ENCODE data around the gene IGFN1. TPM values are rescaled to one million over a fixed set of nuclear protein-coding genes. Genes with fewer than 3 reads are reported as not detected.

IGFN1 gene
- total RNA-seq, 1 experiment from 2014 or later = 4.3 TPM

GRCh38 chr1:201184307-201185122 lies 6.1 kb upstream of the IGFN1 start:
- no peaks in the 10 kb centered on the region for H4K20me1 ChIP-seq (ENCODE audit: insufficient read depth)
- no peaks in the 10 kb centered on the region for H3K79me2 ChIP-seq (ENCODE audit: low read depth)
- H3K36me3 ChIP-seq (ENCODE audit: low read depth) = no peaks in the 10 kb centered on the region
- no peaks in the 10 kb centered on the region for H3K27me3 ChIP-seq (ENCODE audit: insufficient read depth, low read depth)
- H3K4me2 ChIP-seq = peak overlapping the region; percentile 26; the same call in 1 of the 2 replicates
- no TSS peak for BruUV-seq (replicated peaks)
- H3K4me1 ChIP-seq (replicated peaks; ENCODE audit: insufficient read depth) = no peaks in the 10 kb centered on the region
- H3K9me2 ChIP-seq (ENCODE audit: insufficient read depth) = no peaks in the 10 kb centered on the region
- H3F3A ChIP-seq (ENCODE audit: insufficient read depth, low read depth) = no peaks in the 10 kb centered on the region
- CTCF ChIA-PET = interaction anchor here (0.7 kb wide), 1 partner anchor 16 kb away, joined by 3 read pairs; no protein-coding TSS in a partner anchor
- DNase-seq = peak; percentile 44 to 59
- H3K27ac ChIP-seq = no peak overlapping the region
- POLR2A ChIA-PET (ENCODE audit: unreplicated experiment) = no interaction called here
- peak overlapping the region; percentile 67; the same call in 1 of the 2 replicates for H2AFZ ChIP-seq
- no peaks in the 10 kb centered on the region for H3K9me3 ChIP-seq (ENCODE audit: insufficient read depth, low read depth)
- intact Hi-C loops (cut with micrococcal nuclease; ENCODE audit: unreplicated experiment) = loop anchor here (1.0 to 2.0 kb wide), 3 partner anchors 30 to 70 kb away; partner anchors contain the start of gene TMEM9
- no peak overlapping the region for H3K4me3 ChIP-seq
- TF ChIP-seq EZH2 (IDR thresholded peaks at IDR 0.05; ENCODE audit: low read depth) = no peak
- TF ChIP-seq, protein P1, sequence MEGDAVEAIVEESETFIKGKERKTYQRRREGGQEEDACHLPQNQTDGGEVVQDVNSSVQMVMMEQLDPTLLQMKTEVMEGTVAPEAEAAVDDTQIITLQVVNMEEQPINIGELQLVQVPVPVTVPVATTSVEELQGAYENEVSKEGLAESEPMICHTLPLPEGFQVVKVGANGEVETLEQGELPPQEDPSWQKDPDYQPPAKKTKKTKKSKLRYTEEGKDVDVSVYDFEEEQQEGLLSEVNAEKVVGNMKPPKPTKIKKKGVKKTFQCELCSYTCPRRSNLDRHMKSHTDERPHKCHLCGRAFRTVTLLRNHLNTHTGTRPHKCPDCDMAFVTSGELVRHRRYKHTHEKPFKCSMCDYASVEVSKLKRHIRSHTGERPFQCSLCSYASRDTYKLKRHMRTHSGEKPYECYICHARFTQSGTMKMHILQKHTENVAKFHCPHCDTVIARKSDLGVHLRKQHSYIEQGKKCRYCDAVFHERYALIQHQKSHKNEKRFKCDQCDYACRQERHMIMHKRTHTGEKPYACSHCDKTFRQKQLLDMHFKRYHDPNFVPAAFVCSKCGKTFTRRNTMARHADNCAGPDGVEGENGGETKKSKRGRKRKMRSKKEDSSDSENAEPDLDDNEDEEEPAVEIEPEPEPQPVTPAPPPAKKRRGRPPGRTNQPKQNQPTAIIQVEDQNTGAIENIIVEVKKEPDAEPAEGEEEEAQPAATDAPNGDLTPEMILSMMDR (conservative IDR thresholded peaks at IDR 0.05) = peak; percentile 69

DNA sequence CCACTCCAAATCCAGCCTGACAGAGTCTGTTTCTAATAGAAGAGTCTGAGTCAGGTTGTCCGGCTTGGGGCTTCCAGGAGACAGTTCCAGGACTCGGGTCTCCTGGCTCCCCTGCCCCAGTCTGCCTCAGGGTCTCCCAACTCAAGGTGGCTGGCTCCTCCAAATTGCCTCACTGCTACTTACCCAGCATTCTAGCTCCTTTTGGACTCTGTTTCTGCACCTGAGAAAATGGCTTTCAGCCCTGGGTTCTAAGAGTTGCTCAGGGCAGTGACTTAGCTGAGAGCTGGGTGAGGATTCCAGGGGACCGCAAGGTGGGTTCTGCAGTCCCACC lies 5.5 kb upstream of the IGFN1 start:
- no peaks in the 10 kb centered on the region for H3F3A ChIP-seq (ENCODE audit: insufficient read depth, low read depth)
- DNase-seq = no peak
- no peaks in the 10 kb centered on the region for H3K9me3 ChIP-seq (ENCODE audit: insufficient read depth, low read depth)
- no peaks in the 10 kb centered on the region for H3K9me2 ChIP-seq (ENCODE audit: insufficient read depth)
- no peaks in the 10 kb centered on the region for H3K27me3 ChIP-seq (ENCODE audit: insufficient read depth, low read depth)
- POLR2A ChIA-PET (ENCODE audit: unreplicated experiment) = no interaction called here
- H3K4me3 ChIP-seq = no peak overlapping the region
- intact Hi-C loops (cut with micrococcal nuclease; ENCODE audit: unreplicated experiment) = loop anchor here (1.0 to 2.0 kb wide), 3 partner anchors 30 to 71 kb away; partner anchors contain the start of gene TMEM9
- CTCF ChIA-PET = interaction anchor here (0.7 kb wide), 1 partner anchor 16 kb away, joined by 3 read pairs; no protein-coding TSS in a partner anchor
- 0 out of 2 replicates have a peak, but pooled peaks cover under 1% of the 10 kb centered on the region for H3K4me1 ChIP-seq (replicated peaks; ENCODE audit: insufficient read depth)
- H3K27ac ChIP-seq = no peak overlapping the region
- H2AFZ ChIP-seq = peak overlapping the region; percentile 67; the same call in 1 of the 2 replicates
- no peaks in the 10 kb centered on the region for H3K36me3 ChIP-seq (ENCODE audit: low read depth)
- H4K20me1 ChIP-seq (ENCODE audit: insufficient read depth) = no peaks in the 10 kb centered on the region
- peak overlapping the region; percentile 26; the same call in 1 of the 2 replicates for H3K4me2 ChIP-seq
- TF ChIP-seq EZH2 (IDR thresholded peaks at IDR 0.05; ENCODE audit: low read depth) = no peak
- TF ChIP-seq, protein P1 (conservative IDR thresholded peaks at IDR 0.05) = no peak
- BruUV-seq (replicated peaks) = no TSS peak
- H3K79me2 ChIP-seq (ENCODE audit: low read depth) = no peaks in the 10 kb centered on the region

GRCh38 chr1:201185527-201186128 lies 5.0 kb upstream of the IGFN1 start:
- CTCF ChIA-PET = no interaction called here
- no peak overlapping the region for H3K27ac ChIP-seq

More at GRCh38 chr1:201185527-201186128, 5.0 kb upstream of the IGFN1 start:
- H3K79me2 ChIP-seq (ENCODE audit: low read depth) = no peaks in the 10 kb centered on the region
- intact Hi-C loops (cut with micrococcal nuclease; ENCODE audit: unreplicated experiment) = loop anchor here (1.0 to 2.0 kb wide), 3 partner anchors 31 to 71 kb away; partner anchors contain the start of gene TMEM9
- no peaks in the 10 kb centered on the region for H4K20me1 ChIP-seq (ENCODE audit: insufficient read depth)
- H3F3A ChIP-seq (ENCODE audit: insufficient read depth, low read depth) = no peaks in the 10 kb centered on the region
- H3K4me2 ChIP-seq = no peak overlapping the region
- H3K4me3 ChIP-seq = no peak overlapping the region
- no peaks in the 10 kb centered on the region for H3K9me2 ChIP-seq (ENCODE audit: insufficient read depth)
- POLR2A ChIA-PET (ENCODE audit: unreplicated experiment) = no interaction called here
- no peaks in the 10 kb centered on the region for H3K27me3 ChIP-seq (ENCODE audit: insufficient read depth, low read depth)
- peaks cover 6% of the 10 kb centered on the region; the same call in 1 of the 2 replicates for H3K4me1 ChIP-seq (replicated peaks; ENCODE audit: insufficient read depth)
- TF ChIP-seq, protein P1 (conservative IDR thresholded peaks at IDR 0.05) = no peak
- TF ChIP-seq EZH2 (IDR thresholded peaks at IDR 0.05; ENCODE audit: low read depth) = no peak
- H2AFZ ChIP-seq = no peak overlapping the region
- H3K36me3 ChIP-seq (ENCODE audit: low read depth) = no peaks in the 10 kb centered on the region
- DNase-seq = no peak
- no TSS peak for BruUV-seq (replicated peaks)
- no peaks in the 10 kb centered on the region for H3K9me3 ChIP-seq (ENCODE audit: insufficient read depth, low read depth)
